GM12801 (cell line): ENCODE measurements around the gene SHOC2.

Source experiments
- CTCF ChIP-seq: IDR thresholded peaks from one replicate; pipeline ENCODE4 v1.5.1; 2011; ENCODE audit warnings: control low read depth; ENCODE audit not compliant: insufficient read length; ENCODE audit errors: extremely low read depth

SHOC2 gene

GRCh38 chr10:110959379-110960332 lies 40.3 kb downstream of the SHOC2 start:
- TF ChIP-seq CTCF, result no peak

- TF ChIP-seq CTCF, result no peak
Observed at GRCh38 chr10:110960333-110960712, 40.9 kb downstream of the SHOC2 start.

GRCh38 chr10:110962443-110962842 lies 43.0 kb downstream of the SHOC2 start:
- TF ChIP-seq CTCF, result no peak

- TF ChIP-seq CTCF, result no peak
Observed at GRCh38 chr10:110963162-110963561, 43.8 kb downstream of the SHOC2 start.

DNA sequence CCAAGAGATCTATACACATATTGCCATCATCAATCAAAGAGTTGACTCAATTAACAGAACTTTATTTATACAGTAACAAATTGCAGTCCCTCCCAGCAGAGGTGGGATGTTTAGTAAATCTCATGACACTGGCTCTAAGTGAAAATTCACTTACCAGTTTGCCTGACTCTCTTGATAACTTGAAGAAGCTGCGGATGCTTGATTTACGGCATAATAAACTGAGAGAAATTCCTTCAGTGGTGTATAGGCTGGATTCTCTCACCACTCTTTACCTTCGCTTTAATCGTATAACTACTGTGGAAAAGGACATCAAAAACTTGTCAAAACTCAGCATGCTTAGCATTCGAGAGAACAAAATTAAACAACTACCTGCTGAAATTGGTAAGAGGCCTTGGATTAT lies 45.3 kb downstream of the SHOC2 start:
- TF ChIP-seq CTCF, result no peak

GRCh38 chr10:110965216-110965615 lies 45.8 kb downstream of the SHOC2 start:
- TF ChIP-seq CTCF, result no peak

DNA sequence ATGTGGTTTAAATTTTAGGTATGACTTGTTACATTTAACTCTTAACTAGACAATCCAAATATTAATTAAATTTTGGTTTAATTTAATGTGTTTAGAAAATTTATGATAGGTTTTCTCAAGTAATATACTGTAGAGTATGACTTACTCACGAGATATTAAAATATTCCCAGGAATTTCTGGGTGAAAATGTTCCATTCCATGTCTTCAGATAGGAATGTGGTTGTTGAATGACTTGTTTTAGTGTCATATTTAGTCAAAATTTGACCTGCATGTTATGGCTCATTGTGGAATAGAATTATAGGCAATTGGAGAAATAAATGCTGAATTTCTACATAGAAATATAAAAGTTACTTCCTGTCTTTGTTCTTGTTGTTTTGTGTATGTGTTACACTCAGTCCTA lies 46.7 kb downstream of the SHOC2 start:
- no peak for TF ChIP-seq CTCF
